PC-3 (cell line): ENCODE data around the gene NAV2. TPM values are rescaled to one million over a fixed set of nuclear protein-coding genes. Genes with fewer than 3 reads are reported as not detected.

Experiments
- ATAC-seq: fragments of 200-7000 bp; cut with Tn5 transposase; 2 replicates; pipeline ENCODE4 v1.9.1; 2020; ENCODE audit warnings: mild to moderate bottlenecking, moderate library complexity
- BruUV-seq: library from RNA; stranded (reverse); fragments of 400-500 nt; replicated peaks from 2 replicates; lab custom pipeline; 2021; lab: Mats Ljungman, UMichigan
- CTCF ChIA-PET: fragments of 300-600 bp; sonication (Branson Sonifier 250); formaldehyde crosslinking; loops from one replicate; lab custom pipeline; 2022; ENCODE audit warnings: antibody characterized with exemption; lab: Charles Lee
- POLR2A ChIA-PET: fragments of 300-600 bp; sonication (Branson Sonifier 250); formaldehyde crosslinking; loops from one replicate; lab custom pipeline; 2022; ENCODE audit warnings: antibody characterized with exemption; ENCODE audit not compliant: unreplicated experiment; lab: Charles Lee
- DNase-seq: peaks from one replicate; pipeline ENCODE4 v3.0.0-alpha.2; 2015
- H2AFZ ChIP-seq: fragments of 300-600 bp; sonication (generic); 2 replicates; pipeline ENCODE4 v1.6.0; 2016; ENCODE audit warnings: antibody characterized with exemption, low read length
- H3F3A ChIP-seq: fragments of 300-600 bp; sonication (generic); one replicate; pipeline ENCODE4 v1.6.0; 2017; ENCODE audit warnings: antibody characterized with exemption, low read length, control low read depth, mild to moderate bottlenecking; ENCODE audit not compliant: unreplicated experiment
- H3K27ac ChIP-seq: fragments of 300-600 bp; sonication (generic); 2 replicates; pipeline ENCODE4 v1.5.1; 2016; ENCODE audit warnings: mild to moderate bottlenecking, low read length
- H3K27me3 ChIP-seq: fragments of 300-600 bp; sonication (generic); 2 replicates; pipeline ENCODE4 v1.6.1; 2016; ENCODE audit warnings: low read length, mixed read lengths
- H3K36me3 ChIP-seq: fragments of 300-600 bp; sonication (generic); 2 replicates; pipeline ENCODE4 v1.6.1; 2016; ENCODE audit warnings: low read depth, mixed run types, low read length, mixed read lengths
- H3K4me1 ChIP-seq: fragments of 300-600 bp; sonication (generic); 2 replicates; pipeline ENCODE4 v1.5.1; 2016; ENCODE audit warnings: low read length; ENCODE audit not compliant: insufficient read depth
- H3K4me2 ChIP-seq: fragments of 300-600 bp; sonication (generic); 2 replicates; pipeline ENCODE4 v1.6.0; 2016; ENCODE audit warnings: low read length
- H3K4me3 ChIP-seq: fragments of 300-600 bp; sonication (generic); 2 replicates; pipeline ENCODE4 v1.5.1; 2016; ENCODE audit warnings: mild to moderate bottlenecking, low read length, mixed read lengths
- H3K79me2 ChIP-seq: fragments of 300-600 bp; sonication (generic); 2 replicates; pipeline ENCODE4 v1.6.1; 2017; ENCODE audit warnings: low read length, mixed read lengths
- H3K9ac ChIP-seq: fragments of 300-600 bp; sonication (generic); 2 replicates; pipeline ENCODE4 v1.6.0; 2016; ENCODE audit warnings: mild to moderate bottlenecking, low read length
- H3K9me2 ChIP-seq: fragments of 300-600 bp; sonication (generic); replicated peaks from 2 replicates; pipeline ENCODE4 v1.6.1; 2016; ENCODE audit warnings: mixed run types, low read length, mixed read lengths
- H3K9me3 ChIP-seq: fragments of 300-600 bp; sonication (generic); 2 replicates; pipeline ENCODE4 v1.6.1; 2016; ENCODE audit warnings: low read length, mixed read lengths
- H4K20me1 ChIP-seq: fragments of 300-600 bp; sonication (generic); 2 replicates; pipeline ENCODE4 v1.6.1; 2016; ENCODE audit warnings: low read length, mixed read lengths
- EZH2 ChIP-seq: fragments of 300-600 bp; sonication (generic); IDR thresholded peaks from one replicate; pipeline ENCODE4 v1.6.1; 2017; ENCODE audit warnings: antibody characterized with exemption, mild to moderate bottlenecking, low read length; ENCODE audit not compliant: unreplicated experiment
- EZH2phosphoT487 ChIP-seq: fragments of 300-600 bp; sonication (generic); IDR thresholded peaks from 2 replicates; pipeline ENCODE4 v1.6.1; 2018; ENCODE audit warnings: mild to moderate bottlenecking, antibody characterized with exemption, low read length, borderline replicate concordance
- intact Hi-C: fragments of 100-400 bp; cut with micrococcal nuclease; formaldehyde crosslinking; loops from 2 replicates; pipeline ENCODE4 v1.9.0; 2023
- total RNA-seq: library from RNA; depleted of rRNA; stranded (reverse); fragments of >200 nt; gene quantifications from 2 replicates; pipeline ENCODE4 v1.2.3, GENCODE V29; 2014
- TF ChIP-seq, protein P1 (sequence below): fragments of 300-600 bp; sonication (generic); conservative IDR thresholded peaks from 2 replicates; pipeline ENCODE4 v1.5.1; 2017; ENCODE audit warnings: antibody characterized with exemption, low read depth, mild to moderate bottlenecking, low read length

The NAV2 gene
- total RNA-seq, 1 experiment from 2014 or later = 10.4 TPM

GRCh38 chr11:19793326-19793725 lies 80.7 kb downstream of the NAV2 start:
- DNase-seq (no peak), ATAC-seq (no peak)
- Histone ChIP-seq H3K9ac (no peak overlapping the region), H3K9me2 (no peaks in the 10 kb centered on the region), H3K36me3 (no peaks in the 10 kb centered on the region), H2AFZ (no peak overlapping the region), H3K27me3 (no peaks in the 10 kb centered on the region), H4K20me1 (no peaks in the 10 kb centered on the region), H3K4me1 (no peaks in the 10 kb centered on the region), H3K27ac (no peak overlapping the region), H3K4me2 (no peak overlapping the region), H3K4me3 (no peak overlapping the region), H3K79me2 (no peaks in the 10 kb centered on the region; the same call in 1 of the 2 replicates), H3K9me3 (no peaks in the 10 kb centered on the region), H3F3A (no peaks in the 10 kb centered on the region)
- TF ChIP-seq, protein P1, sequence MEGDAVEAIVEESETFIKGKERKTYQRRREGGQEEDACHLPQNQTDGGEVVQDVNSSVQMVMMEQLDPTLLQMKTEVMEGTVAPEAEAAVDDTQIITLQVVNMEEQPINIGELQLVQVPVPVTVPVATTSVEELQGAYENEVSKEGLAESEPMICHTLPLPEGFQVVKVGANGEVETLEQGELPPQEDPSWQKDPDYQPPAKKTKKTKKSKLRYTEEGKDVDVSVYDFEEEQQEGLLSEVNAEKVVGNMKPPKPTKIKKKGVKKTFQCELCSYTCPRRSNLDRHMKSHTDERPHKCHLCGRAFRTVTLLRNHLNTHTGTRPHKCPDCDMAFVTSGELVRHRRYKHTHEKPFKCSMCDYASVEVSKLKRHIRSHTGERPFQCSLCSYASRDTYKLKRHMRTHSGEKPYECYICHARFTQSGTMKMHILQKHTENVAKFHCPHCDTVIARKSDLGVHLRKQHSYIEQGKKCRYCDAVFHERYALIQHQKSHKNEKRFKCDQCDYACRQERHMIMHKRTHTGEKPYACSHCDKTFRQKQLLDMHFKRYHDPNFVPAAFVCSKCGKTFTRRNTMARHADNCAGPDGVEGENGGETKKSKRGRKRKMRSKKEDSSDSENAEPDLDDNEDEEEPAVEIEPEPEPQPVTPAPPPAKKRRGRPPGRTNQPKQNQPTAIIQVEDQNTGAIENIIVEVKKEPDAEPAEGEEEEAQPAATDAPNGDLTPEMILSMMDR = no peak
- TF ChIP-seq EZH2phosphoT487 = no peak
- no peak for TF ChIP-seq EZH2
- intact Hi-C loops = no loop called here
- no TSS peak for BruUV-seq
- POLR2A ChIA-PET = no interaction called here
- CTCF ChIA-PET = no interaction called here

GRCh38 chr11:19794161-19794560 lies 81.5 kb downstream of the NAV2 start:
- Histone ChIP-seq H3K4me3 (no peak overlapping the region), H3K4me1 (no peaks in the 10 kb centered on the region), H3K4me2 (no peak overlapping the region), H3K36me3 (no peaks in the 10 kb centered on the region), H4K20me1 (no peaks in the 10 kb centered on the region), H3K79me2 (no peaks in the 10 kb centered on the region; the same call in none of the 2 replicates), H3K9me3 (no peaks in the 10 kb centered on the region), H2AFZ (no peak overlapping the region), H3K9ac (no peak overlapping the region), H3K9me2 (no peaks in the 10 kb centered on the region), H3K27ac (no peak overlapping the region), H3F3A (no peaks in the 10 kb centered on the region), H3K27me3 (no peaks in the 10 kb centered on the region)
- CTCF ChIA-PET = no interaction called here
- no TSS peak for BruUV-seq
- ATAC-seq (no peak), DNase-seq (no peak)
- TF ChIP-seq EZH2phosphoT487 (no peak), EZH2 (no peak)
- TF ChIP-seq, protein P1 = no peak
- POLR2A ChIA-PET = no interaction called here
- intact Hi-C loops = no loop called here

DNA sequence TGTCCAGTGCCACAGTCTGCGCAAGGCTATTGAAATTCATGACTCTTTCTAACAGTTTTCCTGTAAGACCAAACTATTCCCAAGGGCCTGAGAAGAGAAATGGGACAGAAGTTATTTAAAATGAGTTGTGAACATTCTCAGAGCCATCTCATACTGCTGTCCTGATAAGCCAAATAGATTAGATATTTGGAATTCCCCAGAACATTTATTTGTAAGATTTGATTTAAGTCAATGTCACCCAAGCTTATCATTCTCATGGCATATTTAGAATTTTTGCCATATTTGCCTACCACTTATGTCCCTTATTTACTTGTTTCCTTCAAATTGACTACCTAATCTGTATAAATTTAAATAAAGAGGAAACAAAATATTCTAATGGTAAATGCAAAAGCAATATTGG lies 82.4 kb downstream of the NAV2 start:
- TF ChIP-seq, protein P1 = no peak
- TF ChIP-seq EZH2 = no peak
- no peak for TF ChIP-seq EZH2phosphoT487
- ChIA-PET POLR2A (no interaction called here), CTCF (no interaction called here)
- Histone ChIP-seq H3K36me3 (no peaks in the 10 kb centered on the region), H3K27me3 (no peaks in the 10 kb centered on the region), H3K79me2 (no peaks in the 10 kb centered on the region; the same call in none of the 2 replicates), H3K9ac (no peak overlapping the region), H3K4me3 (no peak overlapping the region), H3K4me1 (peaks cover 5% of the 10 kb centered on the region), H3K4me2 (no peak overlapping the region), H3K9me3 (no peaks in the 10 kb centered on the region), H3F3A (no peaks in the 10 kb centered on the region), H2AFZ (no peak overlapping the region), H3K27ac (no peak overlapping the region), H3K9me2 (no peaks in the 10 kb centered on the region), H4K20me1 (no peaks in the 10 kb centered on the region)
- no peak for ATAC-seq
- BruUV-seq = no TSS peak
- intact Hi-C loops = no loop called here
- DNase-seq = no peak
